GM12874 (cell line): ENCODE data around the gene CNOT6.

Experiments
- TF ChIP-seq, protein P1 (sequence below): IDR thresholded peaks from 2 replicates; pipeline ENCODE4 v1.5.1; 2011; ENCODE audit warnings: low read depth, mild to moderate bottlenecking, control low read depth, low read length, moderate library complexity; ENCODE audit not compliant: insufficient read depth

CNOT6 gene

DNA sequence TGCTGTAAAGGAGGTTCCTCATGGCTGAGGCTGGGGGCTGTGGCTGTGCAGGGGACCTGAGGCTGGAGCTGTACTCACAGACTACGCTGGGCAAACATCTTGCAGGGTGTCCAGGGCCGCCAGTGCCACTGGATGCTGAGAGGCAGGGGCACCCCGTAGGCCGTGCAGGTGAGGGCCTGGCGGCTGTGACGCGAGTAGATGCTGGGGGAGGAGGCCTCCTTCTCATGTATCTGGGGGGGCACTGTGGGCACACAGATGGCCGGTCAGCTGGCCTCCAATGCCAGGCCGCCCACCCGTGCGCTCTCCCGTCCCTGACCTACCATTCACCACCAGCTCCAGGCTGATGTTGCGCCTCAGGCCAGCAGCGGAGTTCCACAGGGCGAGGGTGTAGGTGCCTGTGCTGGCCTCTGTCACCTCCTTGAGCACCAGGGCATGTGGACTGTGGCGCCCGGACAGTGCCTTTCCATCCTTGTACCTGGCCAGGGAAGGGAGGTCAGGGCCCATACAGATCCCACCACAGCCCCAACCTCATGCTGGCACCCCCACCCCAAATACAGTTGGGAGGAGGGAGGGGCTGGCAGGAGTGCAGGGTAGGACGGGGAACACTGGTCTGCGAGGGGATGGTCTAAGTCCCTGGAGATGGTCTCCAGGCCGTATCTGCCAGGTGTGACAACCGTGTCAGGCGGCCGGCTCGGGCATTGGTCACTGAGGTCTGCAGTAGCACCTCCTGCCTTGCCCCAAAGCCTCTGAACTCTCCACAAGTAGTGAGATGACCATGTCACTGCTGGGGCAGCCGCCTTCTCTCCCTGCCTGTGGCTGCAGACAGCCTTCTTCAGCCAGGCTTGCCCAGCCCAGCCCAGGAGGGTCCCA lies 131.8 kb downstream of the CNOT6 start:
- TF ChIP-seq, protein P1, sequence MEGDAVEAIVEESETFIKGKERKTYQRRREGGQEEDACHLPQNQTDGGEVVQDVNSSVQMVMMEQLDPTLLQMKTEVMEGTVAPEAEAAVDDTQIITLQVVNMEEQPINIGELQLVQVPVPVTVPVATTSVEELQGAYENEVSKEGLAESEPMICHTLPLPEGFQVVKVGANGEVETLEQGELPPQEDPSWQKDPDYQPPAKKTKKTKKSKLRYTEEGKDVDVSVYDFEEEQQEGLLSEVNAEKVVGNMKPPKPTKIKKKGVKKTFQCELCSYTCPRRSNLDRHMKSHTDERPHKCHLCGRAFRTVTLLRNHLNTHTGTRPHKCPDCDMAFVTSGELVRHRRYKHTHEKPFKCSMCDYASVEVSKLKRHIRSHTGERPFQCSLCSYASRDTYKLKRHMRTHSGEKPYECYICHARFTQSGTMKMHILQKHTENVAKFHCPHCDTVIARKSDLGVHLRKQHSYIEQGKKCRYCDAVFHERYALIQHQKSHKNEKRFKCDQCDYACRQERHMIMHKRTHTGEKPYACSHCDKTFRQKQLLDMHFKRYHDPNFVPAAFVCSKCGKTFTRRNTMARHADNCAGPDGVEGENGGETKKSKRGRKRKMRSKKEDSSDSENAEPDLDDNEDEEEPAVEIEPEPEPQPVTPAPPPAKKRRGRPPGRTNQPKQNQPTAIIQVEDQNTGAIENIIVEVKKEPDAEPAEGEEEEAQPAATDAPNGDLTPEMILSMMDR: no peak

DNA sequence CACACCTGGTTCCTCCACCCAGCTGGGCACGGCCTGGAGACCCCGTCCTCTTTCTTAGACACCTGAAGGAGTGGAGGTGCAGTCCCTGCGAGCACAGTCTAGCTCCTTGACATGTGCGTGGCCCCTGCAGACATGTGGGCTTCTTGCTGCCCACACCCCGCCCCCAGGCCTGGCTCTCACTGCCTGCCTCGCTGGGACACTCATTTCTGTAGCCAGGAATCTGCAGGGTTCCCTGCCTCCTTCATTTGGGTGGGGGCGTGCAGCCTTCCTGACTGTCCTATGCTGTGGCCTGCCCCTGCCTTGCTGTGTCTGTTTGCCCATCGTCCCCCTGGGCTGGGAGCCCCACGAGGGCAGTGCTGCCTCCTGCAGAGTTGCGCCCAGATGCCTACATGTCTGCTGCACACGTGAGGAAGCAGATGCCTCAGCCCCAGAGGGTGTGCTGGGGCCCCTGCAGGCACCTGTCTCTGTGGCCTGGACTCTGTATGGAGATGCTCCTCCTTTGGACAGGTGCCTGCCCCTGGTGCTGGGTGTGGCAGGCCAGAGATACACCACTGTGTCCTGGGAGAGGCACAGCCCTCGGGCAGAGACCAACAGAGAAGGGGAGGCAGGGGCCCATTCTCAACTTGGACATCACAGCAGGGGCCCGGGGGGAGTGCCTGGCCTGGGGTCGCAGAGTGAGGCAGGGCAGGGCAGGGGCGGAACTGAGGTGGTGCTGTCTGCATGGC lies 132.6 kb downstream of the CNOT6 start:
- TF ChIP-seq, protein P1: no peak

DNA sequence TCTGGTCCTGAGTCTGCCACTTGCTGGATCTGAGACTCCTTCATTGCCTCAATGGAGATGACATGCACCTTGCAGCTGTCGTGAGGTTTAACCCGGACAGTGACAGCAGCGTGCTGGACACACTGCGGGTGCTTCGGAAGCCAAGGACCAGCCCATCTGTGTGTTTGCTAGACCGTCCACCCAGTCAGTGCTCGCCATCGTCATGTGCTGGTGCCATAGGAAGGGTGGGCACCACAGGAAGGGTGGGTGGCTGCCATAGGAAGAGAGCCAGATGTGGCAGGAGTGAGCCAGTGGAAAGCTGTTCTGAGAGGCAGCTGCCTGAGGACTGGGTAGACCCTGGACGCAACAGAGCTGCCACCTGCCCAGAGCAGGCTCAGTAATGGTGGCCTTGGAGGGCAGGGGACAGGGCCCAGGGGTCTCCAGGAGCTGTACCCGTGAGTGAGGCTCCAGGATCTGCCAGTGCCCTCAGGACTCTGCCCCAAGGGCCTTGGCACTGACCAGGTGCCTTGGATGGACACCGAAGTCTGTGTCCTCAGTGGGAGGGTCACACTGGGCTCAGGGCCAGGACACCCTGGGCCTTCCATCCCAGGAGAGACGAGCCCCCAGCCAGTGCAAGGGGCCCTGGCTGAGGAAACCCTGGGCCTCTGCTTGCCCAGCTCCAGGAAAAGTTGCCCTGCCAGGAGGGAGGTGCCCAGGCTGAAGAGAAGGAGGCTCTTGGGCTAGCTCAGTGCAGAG lies 133.4 kb downstream of the CNOT6 start:
- TF ChIP-seq, protein P1: no peak
